Fibroblast of lung (primary cell): ENCODE data around the gene BAZ1A.

ENCODE experiments used
- EZH2 ChIP-seq: IDR thresholded peaks from 2 replicates; pipeline ENCODE4 v1.5.1; 2012; ENCODE audit warnings: low read length, control low read depth, mild to moderate bottlenecking; ENCODE audit errors: missing control alignments
- TF ChIP-seq, protein P1 (sequence below), 2 donors: IDR thresholded peaks in 1 of 2; conservative IDR thresholded peaks in 1 of 2; 1 replicate in 1 of 2; 2 replicates in 1 of 2; pipeline ENCODE4 v1.5.1; 2011 to 2012; ENCODE audit warnings: low read length in 2 of 2, control low read depth in 1 of 2, inconsistent platforms in 1 of 2, low read depth in 1 of 2, mild to moderate bottlenecking in 1 of 2

DNA sequence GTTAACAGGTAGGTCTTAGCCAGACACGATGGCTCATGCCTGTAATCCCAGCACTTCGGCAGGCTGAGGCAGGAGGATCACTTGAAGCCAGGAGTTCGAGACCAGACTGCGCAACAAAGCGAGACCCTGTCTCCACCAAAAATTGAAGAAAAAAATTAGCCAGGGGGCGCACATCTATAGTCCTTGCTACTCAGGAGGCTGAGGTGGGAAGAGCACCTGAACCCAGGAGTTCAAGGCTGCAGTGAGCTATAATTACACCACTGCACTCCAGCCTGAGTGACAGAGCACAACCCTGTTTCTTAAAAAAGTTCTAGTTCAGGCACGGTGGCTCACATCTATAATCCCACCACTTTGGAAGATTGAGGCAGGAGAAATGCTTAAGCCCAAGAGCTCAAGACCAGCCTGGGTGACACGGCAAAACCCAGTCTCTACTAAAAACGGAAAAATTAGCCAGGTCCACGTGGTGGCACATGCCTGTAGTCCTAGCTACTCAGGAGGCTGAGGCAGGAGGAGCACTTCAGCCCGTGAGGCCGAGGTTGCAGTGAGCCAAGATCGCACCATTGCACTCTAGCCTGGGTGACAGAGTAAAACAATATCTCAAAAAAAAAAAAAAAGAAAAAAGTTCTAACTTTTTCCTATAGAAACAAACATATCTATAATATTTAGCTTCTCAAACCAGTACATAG lies 9.1 kb downstream of the BAZ1A start:
- TF ChIP-seq, protein P1, sequence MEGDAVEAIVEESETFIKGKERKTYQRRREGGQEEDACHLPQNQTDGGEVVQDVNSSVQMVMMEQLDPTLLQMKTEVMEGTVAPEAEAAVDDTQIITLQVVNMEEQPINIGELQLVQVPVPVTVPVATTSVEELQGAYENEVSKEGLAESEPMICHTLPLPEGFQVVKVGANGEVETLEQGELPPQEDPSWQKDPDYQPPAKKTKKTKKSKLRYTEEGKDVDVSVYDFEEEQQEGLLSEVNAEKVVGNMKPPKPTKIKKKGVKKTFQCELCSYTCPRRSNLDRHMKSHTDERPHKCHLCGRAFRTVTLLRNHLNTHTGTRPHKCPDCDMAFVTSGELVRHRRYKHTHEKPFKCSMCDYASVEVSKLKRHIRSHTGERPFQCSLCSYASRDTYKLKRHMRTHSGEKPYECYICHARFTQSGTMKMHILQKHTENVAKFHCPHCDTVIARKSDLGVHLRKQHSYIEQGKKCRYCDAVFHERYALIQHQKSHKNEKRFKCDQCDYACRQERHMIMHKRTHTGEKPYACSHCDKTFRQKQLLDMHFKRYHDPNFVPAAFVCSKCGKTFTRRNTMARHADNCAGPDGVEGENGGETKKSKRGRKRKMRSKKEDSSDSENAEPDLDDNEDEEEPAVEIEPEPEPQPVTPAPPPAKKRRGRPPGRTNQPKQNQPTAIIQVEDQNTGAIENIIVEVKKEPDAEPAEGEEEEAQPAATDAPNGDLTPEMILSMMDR (conservative IDR thresholded peaks at IDR 0.05 in 1 of 2, IDR thresholded peaks at IDR 0.05 in 1 of 2; ENCODE audit: low read depth in 1 of 2, low read length in 2 of 2) = no peak
- TF ChIP-seq EZH2 = no peak
